Bronchial epithelial cell (primary cell): Measurements from ENCODE around the gene ZNF599. TPM values are rescaled to one million over a fixed set of nuclear protein-coding genes. Genes with fewer than 3 reads are reported as not detected.
"Not testable (repeated sequence)": the region's sequence is repeated elsewhere in the genome, so short reads cannot be mapped to it uniquely, and the experiment has no call there.

Experiments used
- DNase-seq: peaks from one replicate; pipeline ENCODE4 v3.0.0-alpha.2; 2010; ENCODE audit warnings: low read depth
- FAIRE-seq: peaks from 2 replicates; lab custom pipeline; 2011; peaks lifted over from hg19 to GRCh38; lab: Jason Lieb, UNC
- H3K27me3 ChIP-seq: 2 replicates; pipeline ENCODE4 v1.5.1; 2011; ENCODE audit warnings: low read length; ENCODE audit not compliant: control insufficient read depth, insufficient read depth
- H3K36me3 ChIP-seq: 2 replicates; pipeline ENCODE4 v1.5.1; 2011; ENCODE audit warnings: low read length; ENCODE audit not compliant: control insufficient read depth, insufficient read depth
- H3K4me3 ChIP-seq: 2 replicates; pipeline ENCODE4 v1.5.1; 2011; ENCODE audit warnings: mild to moderate bottlenecking, low read depth, low read length, control low read depth
- CTCF ChIP-seq: IDR thresholded peaks from 2 replicates; pipeline ENCODE4 v1.5.1; 2011; ENCODE audit warnings: mild to moderate bottlenecking, moderate library complexity, low read length, control low read depth, inconsistent platforms; ENCODE audit not compliant: insufficient read depth, severe bottlenecking
- total RNA-seq: library from RNA; depleted of rRNA; stranded (reverse); fragments of >200 nt; gene quantifications from 2 replicates; pipeline ENCODE4 v1.2.1, GENCODE V29; 2014

ZNF599 gene
- total RNA-seq, 1 donor from 2014 or later, result 2.4 TPM

DNA sequence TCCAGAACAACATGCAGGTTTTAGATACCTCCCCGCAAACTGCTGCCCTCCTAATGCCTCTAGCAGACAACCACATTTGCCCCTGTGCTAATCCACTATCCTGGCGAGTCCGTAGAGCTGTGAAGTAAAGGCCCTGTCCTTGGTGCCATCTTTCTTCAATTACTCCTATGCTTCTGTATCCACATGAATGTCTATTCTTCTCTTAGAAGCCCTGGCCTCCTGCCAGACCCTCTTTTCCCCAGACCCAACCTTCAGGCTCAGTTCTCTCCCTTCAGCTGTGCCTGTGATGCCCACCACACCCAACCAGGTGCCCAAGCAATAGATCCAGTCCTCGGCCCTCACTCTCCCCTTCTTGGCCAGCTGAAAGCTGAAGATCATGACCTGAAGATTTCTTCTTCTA is 31.1 kb upstream of the ZNF599 start:
- Histone ChIP-seq H3K4me3 (no peak overlapping the region), H3K36me3 (no peaks in the 10 kb centered on the region), H3K27me3 (no peaks in the 10 kb centered on the region)
- FAIRE-seq (no peak), DNase-seq (no peak)
- TF ChIP-seq CTCF, result no peak

DNA sequence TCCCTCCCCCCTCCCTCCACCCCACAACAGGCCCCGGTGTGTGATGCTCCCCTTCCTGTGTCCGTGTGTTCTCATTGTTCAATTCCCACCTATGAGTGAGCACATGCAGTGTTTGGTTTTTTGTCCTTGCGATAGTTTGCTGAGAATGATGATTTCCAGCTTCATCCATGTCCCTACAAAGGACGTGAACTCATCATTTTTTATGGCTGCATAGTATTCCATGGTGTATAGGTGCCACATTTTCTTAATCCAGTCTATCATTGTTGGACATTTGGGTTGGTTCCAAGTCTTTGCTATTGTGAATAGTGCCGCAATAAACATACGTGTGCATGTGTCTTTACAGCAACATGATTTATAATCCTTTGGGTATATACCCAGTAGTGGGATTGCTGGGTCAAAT is 23.9 kb upstream of the ZNF599 start:
- not testable (repeated sequence) for H3K4me3 ChIP-seq, DNase-seq, H3K36me3 ChIP-seq, FAIRE-seq, H3K27me3 ChIP-seq

GRCh38 chr19:34794066-34794960 is 21.3 kb upstream of the ZNF599 start:
- H3K4me3 ChIP-seq, result no peak overlapping the region
- H3K27me3 ChIP-seq, result no peaks in the 10 kb centered on the region
- DNase-seq (peak; percentile 11), FAIRE-seq (no peak)
- no peak for TF ChIP-seq CTCF
- H3K36me3 ChIP-seq, result no peaks in the 10 kb centered on the region

DNA sequence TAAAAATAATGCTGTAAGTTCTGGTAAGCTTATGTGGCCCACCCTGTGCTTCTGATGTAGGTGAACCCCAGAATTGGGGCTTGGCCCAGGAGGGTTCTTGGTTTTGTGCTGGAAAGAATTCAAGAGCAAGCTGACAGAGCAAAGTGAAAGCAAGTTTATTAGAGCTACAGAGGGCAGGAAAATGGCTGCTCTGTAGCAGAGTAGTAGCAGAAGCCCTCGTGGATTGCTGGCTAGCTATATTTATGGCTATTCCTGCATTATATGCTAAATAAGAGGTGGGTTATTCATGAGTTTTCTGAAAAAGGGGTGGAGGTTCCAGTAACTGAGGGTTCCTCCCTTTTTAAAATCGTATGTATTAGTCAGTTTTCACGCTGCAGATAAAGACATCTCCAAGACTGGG is 20.6 kb upstream of the ZNF599 start:
- Histone ChIP-seq H3K4me3 (no peak overlapping the region), H3K36me3 (no peaks in the 10 kb centered on the region), H3K27me3 (no peaks in the 10 kb centered on the region)
- no peak for TF ChIP-seq CTCF
- DNase-seq (no peak), FAIRE-seq (no peak)

DNA sequence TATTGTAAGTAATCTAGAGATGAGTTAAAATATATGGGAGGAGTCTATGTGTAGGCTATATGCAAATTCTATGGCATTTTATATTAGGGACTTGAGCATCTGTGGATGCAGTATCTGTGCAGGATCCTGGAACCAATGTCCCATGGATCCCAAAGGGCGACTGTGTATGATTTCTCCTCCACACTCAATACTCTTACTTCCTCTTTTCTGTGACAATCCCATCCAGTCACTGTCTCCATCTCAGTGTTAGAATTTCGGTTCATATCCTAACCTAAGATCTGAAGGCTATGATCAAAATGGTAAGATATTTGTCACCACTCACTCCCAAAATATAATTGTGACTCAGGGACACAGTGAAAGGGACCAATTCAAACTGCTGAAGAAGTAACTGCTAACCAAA is 15.1 kb upstream of the ZNF599 start:
- Histone ChIP-seq H3K4me3 (no peak overlapping the region), H3K36me3 (no peaks in the 10 kb centered on the region), H3K27me3 (no peaks in the 10 kb centered on the region)
- DNase-seq, result no peak
- TF ChIP-seq CTCF, result no peak
- FAIRE-seq, result no peak

DNA sequence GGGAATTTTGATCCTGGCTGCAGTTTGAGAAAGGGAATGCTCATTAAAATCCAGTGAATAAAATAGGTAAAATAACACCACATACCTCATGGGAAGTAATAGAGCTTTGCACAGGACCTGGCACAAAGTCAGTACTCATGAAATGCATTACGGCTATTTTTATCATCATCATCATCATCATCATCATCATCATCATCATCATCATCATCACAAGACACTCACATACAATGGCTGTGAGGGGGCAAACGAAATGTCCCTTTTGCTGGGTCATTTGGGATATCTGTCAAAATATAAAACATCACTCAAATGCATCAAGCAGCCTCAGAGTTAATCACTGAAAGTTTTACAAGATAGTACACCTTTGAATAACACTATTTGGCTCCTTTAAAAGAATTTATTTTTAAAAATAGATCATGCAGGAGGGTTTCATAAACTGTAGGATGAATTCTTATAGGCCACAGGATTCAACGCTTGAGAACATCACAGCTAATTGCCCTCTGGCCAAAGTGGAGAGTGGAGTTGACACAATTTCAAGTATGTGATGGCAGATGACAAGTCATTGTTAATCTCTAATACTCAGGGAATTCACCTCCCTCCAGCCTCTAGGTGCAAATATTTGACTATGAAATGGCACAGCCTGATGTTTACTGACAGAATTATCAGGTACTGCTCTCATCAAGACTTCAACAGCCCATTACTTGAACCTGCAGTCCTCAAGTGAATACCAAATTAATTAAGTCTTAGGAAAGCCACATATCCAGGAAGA is 14.2 kb upstream of the ZNF599 start:
- H3K27me3 ChIP-seq, result no peaks in the 10 kb centered on the region
- DNase-seq, result no peak
- FAIRE-seq, result no peak
- no peaks in the 10 kb centered on the region for H3K36me3 ChIP-seq
- no peak overlapping the region for H3K4me3 ChIP-seq
- TF ChIP-seq CTCF, result no peak
